GM19099 (cell line): ENCODE data around the gene NLGN4Y.

Source experiments
- POLR2A ChIP-seq: IDR thresholded peaks from 3 replicates; pipeline ENCODE4 v1.6.1; 2011; ENCODE audit warnings: low read depth; ENCODE audit not compliant: insufficient read length; ENCODE audit errors: extremely low read depth

The NLGN4Y gene

DNA sequence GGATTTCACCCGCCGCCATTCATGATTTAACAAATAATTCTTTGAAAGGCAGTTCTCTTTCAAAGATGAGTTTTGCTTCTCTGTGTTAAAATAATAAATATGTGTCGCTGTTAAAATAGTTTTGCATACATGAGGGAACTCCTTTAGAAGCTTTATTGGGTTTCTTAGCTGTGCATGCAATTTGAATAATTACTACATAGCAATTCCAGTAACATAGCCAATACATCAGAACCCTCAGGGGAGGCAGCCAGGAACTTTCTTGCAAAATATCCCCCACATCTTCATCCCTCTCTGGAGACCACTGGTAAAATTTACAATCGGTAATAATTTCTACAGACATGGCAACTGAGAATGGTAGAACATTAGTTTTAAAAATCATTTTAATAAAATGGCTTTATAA lies 268.8 kb downstream of the NLGN4Y start:
- no peak for TF ChIP-seq POLR2A

DNA sequence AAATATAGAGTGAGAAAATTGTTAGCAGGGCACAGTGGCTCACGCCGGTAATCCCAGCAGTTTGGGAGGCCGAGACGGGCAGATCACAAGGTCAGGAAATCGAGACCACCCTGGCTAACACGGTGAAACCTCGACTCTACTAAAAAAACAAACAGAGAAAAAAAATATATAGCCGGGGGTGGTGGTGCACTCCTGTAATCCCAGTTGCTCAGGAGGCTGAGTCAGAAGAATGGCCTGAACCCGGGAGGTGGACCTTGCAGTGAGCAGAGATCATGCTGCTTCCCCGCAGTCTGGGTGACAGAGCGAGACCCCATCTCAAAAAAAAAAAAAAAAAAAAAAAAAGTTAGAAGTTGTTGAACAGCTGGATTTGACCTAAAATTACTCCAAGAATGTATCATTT lies 269.3 kb downstream of the NLGN4Y start:
- TF ChIP-seq POLR2A = no peak

DNA sequence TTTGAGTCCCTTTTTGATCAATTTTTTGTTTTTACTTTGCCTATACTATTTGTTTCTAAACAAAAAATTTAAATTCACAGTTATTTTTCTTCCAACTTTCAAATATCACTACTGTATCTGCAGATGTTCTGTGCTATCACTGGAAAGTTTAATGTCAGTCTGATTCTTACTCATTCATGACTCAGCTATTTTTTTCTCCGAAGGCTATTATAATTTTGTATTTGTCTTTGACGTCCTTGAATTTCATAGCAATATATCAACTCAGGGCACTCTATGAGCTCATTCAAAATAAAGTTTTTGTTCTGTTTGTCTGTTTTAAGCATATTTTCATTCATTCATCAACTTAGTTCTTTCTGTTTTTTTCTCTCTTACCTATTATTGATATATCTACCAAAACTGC lies 273.7 kb downstream of the NLGN4Y start:
- no peak for TF ChIP-seq POLR2A

DNA sequence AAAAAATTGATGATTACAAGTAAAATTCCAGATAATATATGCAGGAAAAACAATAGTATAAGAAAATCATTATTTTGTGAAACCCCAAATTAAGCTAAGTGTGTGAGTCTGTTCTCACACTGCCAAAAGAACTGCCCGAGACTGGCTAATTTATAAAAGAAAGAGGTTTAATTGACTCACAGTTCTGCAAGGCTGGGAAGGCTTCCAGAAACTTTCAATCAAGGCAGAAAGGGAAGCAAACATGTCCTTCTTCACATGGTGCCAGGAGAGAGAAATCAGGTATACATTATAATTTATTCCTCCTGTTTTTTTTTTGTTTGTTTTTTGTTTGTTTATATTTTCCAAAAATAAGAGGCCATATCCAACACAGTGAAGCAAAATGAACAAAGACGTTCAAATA lies 276.8 kb downstream of the NLGN4Y start:
- no peak for TF ChIP-seq POLR2A

DNA sequence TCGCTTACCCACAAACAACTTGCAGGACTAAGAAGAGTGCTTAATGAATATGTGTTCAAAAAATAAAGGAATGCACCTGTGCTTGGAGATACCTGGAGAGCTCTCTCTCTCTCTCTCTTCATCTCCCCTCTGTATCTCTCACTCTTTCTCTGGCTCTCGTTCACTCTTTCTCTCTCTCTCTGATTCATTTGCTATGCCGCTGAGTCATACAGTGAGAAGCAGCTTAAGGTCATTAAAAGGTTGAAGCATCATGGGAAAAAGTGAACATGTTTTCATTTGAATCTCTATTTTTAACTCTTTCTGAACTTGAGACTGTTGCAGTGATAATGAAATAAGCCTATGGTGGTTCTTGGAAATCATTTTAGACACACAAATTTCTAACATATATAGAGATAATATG lies 277.8 kb downstream of the NLGN4Y start:
- no peak for TF ChIP-seq POLR2A

DNA sequence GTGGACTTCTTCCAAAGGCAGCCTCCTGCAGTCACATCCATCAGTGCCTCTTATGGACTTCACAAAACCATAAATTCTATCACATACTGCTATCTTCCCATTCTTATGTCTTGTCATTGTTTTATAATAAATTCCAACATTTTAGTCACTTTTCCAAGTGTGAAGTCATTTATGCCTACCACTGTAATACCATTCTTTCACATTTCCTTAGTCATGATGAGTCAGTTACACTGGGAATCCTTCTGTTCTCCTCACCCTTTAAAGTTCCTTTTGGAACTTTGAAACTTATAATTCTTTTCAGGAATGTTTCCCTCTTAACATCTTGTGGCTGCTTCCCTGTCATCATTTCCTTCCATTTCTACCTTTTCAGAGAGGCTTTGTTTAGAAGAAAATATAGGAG lies 279.7 kb downstream of the NLGN4Y start:
- no peak for TF ChIP-seq POLR2A

DNA sequence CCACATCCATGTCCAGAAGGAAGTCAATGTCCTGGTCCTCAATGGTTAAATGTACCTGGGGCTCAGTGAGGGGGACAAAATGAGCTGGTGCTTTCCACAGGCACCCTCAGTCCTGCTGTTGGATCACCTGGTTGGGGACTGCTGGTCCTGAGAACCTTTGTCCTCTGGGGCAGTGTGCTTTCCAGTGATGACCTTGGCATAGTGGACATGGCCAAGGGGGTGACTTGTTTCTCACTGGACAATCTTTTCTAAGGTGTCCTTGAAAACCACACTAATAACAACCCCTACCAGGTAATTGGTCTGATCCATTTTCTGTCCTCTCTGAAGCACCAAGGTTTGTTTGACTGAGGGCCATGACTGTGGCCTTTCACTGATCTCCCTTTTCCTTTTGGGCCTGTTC lies 294.1 kb downstream of the NLGN4Y start:
- no peak for TF ChIP-seq POLR2A

DNA sequence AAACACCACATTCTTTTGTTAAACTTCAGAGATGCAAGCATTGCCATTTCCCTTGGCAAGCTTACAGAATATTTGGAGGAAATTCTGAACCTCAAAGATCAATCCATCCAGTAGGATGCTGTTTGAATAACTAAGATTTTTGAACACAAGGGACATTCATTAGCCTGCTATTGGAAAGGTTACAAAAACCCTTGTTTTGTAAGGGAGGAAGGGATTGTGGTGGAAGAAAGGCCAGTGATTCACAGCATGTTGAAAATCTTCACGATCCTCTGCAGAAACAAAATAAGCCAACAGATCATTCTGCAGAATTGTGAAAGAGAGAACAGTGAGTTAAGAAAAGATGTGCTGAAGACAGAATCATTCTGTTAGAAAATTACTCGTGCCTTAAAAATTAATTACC lies 297.9 kb downstream of the NLGN4Y start:
- TF ChIP-seq POLR2A = no peak

DNA sequence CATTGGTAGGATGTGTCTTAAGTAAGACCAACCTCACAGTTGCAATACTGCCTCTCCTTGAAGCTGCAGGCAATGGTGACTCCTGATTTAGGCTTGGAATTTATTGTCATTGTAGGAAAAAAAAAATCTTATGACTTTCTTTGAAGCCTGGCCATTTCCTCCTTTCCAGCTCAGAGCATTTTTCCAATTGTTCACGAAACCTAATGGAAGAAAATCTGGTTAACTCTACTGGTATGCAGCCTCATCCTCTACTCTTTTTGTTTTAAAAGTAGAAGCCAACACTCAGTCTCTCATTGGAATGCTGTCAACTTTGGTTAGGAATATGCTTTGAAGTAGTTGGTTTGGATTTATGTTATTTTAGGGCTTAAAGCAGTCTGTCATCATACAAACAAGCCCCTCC lies 298.6 kb downstream of the NLGN4Y start:
- no peak for TF ChIP-seq POLR2A

DNA sequence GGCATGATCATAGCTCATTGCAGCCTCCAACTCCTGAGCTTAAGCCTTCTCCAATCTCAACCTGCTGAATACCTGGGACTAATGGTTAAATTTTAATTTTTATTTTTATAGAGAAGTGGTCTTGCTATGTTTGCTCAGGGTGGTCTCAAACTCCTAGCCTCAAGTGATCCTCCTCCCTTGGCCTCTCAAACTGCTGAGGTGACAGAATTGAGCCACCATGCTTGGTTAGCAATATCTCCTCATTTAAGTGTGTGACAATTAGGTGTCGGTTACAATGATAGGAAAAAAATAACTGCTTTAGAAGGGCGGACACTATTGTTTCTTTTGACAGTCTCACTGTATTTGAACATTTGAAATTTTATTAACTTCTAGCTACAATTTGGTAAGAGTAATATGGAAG lies 300.3 kb downstream of the NLGN4Y start:
- TF ChIP-seq POLR2A = no peak

DNA sequence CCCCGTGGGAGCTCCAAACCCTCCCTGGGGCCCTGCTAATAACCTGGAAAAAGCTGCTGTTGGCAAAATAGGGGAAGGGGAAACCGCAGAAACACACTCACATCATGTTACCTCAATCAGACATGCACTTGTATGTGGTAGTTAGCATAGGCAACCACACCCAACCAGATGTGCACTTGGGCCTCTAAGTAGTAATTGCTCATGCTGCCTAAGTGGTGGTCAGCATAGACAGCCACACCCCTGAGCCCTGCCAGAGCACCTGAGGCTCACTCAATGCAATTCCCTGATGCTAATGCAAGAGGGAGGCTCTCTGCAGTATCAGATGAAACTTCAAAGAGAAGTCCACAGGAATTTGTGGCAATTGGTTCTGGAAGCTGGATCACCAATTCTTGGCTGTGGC lies 301.4 kb downstream of the NLGN4Y start:
- TF ChIP-seq POLR2A = no peak

DNA sequence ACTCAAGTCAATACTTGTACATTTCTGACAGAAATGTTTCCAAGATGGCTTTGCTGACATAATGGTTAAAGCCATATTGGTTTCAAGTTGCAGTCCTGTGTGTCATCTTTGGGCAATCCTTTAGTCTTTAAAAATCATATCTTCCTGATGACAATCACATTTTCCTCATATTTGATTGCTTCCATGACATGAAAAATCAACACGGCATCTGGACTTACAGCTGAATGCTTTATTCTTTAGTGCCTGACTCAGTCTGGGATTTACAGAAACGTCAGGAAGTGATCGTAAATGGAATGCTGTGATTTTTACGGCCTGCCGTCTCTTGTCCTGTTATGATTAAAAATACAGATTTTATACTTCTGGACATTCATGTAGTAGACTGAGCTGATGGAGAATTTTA lies 304.2 kb downstream of the NLGN4Y start:
- TF ChIP-seq POLR2A = no peak

DNA sequence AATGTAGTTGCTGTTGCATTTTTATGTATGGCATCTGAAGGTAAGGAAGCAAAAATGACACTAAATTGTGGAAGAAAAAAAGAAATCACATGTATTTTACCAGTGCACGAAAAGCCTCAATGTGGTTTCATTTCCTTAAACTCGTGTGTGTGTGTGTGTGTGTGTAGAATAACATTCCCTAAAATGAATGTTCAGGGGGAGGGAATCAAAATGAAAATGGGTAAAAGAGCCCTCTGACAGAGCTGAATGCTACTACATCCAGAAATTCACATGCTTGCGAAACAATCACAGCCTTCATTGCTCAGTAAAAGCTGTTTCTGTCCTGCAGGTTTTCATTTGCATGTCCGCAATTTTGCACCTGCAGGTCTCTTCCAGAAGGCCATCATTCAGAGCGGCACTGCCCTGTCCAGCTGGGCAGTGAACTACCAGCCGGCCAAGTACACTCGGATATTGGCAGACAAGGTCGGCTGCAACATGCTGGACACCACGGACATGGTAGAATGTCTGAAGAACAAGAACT lies 305.1 kb downstream of the NLGN4Y start:
- TF ChIP-seq POLR2A = no peak

DNA sequence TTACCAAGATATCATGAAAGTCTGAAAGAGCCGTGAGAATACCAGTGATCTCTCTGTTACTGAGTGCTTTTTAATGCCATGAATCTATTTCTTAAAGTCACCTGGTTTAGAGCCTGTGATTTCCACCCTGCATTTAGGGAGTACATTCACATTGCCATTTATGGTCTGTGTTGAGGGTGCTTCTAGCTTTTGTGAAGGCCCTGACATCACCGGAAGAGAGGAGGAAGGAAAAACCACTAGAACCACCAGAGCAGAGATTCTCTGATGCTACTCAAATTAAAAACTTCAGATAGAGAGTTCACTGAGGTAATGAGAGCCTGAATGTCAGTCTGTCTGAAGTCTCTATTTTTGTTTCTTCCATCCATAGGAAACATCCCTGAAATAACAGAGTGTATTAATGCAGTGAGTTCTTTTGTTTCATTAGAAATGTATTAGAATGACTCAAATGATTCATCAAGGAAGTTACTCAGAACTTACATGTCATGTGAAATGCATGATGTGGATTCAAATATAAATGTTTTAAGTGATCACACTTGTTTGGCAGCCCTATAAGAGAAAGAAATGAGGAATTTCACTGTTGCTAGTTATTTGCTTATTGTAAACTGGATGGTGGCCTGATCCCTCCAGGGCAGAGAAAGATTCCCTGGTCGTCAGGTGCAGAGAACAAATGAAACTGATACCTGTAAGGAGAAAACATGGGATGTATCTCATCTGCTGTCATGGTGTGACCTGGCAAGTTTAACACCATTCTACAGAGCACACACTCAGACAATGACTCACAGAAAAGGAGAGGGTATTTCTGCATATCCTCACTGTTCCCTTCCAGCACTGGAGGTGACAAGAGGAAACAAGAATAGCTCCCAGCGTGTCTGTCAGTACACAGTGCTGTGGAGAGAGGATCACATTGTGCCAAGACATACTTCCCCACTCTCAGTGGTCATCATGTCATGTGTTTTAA lies 310.1 kb downstream of the NLGN4Y start:
- no peak for TF ChIP-seq POLR2A

DNA sequence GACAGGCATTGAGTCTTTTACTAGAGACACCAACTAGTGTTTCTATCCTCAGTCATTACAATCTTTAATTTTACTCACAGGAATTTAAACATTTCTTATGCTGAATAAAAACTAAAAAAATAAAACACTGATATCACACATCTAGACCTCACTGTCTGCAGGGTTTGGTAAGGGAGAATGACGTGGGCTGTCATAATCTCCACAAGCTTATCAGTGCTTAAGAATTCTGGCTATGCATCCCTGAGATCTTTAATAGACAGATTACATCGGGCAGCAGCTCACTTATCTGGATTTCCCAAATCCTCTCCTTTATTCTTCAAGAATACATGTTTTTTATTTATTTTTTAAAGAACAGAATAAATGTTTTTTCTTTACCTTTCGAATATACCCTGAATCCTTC lies 313.1 kb downstream of the NLGN4Y start:
- TF ChIP-seq POLR2A = no peak

DNA sequence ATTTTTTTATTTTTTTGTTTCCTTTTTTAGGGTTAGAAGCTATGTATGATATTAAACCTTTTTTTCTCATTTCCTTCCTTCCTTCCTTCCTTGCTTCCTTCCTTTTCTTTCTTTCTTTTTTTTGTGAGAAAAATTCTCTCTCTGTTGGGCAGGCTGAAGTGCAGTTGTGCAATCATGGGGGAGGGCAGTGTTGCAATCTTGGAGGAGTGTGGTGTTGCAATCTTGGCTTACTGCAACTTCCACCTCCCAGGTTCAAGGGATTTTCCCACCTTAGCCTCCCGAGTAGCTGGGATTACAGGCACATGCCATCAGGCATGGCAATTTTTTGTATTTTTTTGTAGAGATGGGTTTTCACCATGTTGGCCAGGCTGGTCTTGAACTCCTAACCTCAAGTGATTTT lies 326.4 kb downstream of the NLGN4Y start:
- no peak for TF ChIP-seq POLR2A
